ENCODE results near the gene RHOBTB3. TPM values are rescaled to one million over a fixed set of nuclear protein-coding genes. Genes with fewer than 3 reads are reported as not detected.

RHOBTB3 gene
- total and polyA plus RNA-seq, 2 donors (not counting 3 experiments of a cell fraction or from before 2014, with no cell fraction given) = 44.1 to 52.1 TPM

GRCh38 chr5:95818181-95819147 lies 87.3 kb downstream of the RHOBTB3 start:
- no peak overlapping the region for H3K4me2 ChIP-seq (ENCODE audit: insufficient read depth, low read length)
- H3K27ac ChIP-seq (ENCODE audit: insufficient read depth, low read depth, low read length) = no peak overlapping the region
- TF ChIP-seq FOS (IDR thresholded peaks at IDR 0.05; ENCODE audit: borderline replicate concordance, insufficient read depth, low read length) (no peak), MYC (IDR thresholded peaks at IDR 0.05; ENCODE audit: low read depth, low read length) (no peak), GATA2 (IDR thresholded peaks at IDR 0.05; ENCODE audit: insufficient read depth, insufficient read length, low read depth, low read length) (no peak), EZH2 (IDR thresholded peaks at IDR 0.05; ENCODE audit: borderline replicate concordance, low read depth, low read length, severe bottlenecking) (no peak), JUN (IDR thresholded peaks at IDR 0.05; ENCODE audit: borderline replicate concordance, insufficient read depth, insufficient read length, low read depth) (no peak), POLR2AphosphoS5 (IDR thresholded peaks at IDR 0.05; ENCODE audit: insufficient read depth, low read depth, low read length) (no peak), CTCF (IDR thresholded peaks at IDR 0.05; ENCODE audit: extremely low read depth in 1 of 2, insufficient read depth in 1 of 2, low read depth in 1 of 2, low read length in 2 of 2) (no peak), POLR2A (IDR thresholded peaks at IDR 0.05; ENCODE audit: low read depth, low read length) (no peak), MAX (IDR thresholded peaks at IDR 0.05; ENCODE audit: insufficient read depth, insufficient read length) (no peak)
- dilution Hi-C loops (cut with MboI; ENCODE audit: extremely low pct_ligation_motif_present, low sequenced_read_pairs) (no loop called here), intact Hi-C loops (cut with micrococcal nuclease) (no loop called here)
- DNase-seq (ENCODE audit: low read depth, low spot score) (no peak), FAIRE-seq (no peak)
- no peaks in the 10 kb centered on the region for H3K27me3 ChIP-seq (ENCODE audit: control insufficient read depth in 2 of 2, insufficient read depth in 2 of 2, low read length in 2 of 2)
- no peaks in the 10 kb centered on the region for H3K79me2 ChIP-seq (ENCODE audit: control insufficient read depth, insufficient read depth, low read length)
- CTCF ChIA-PET = interaction anchor here (1.1 kb wide), 1 partner anchor 37 kb away, joined by 3 read pairs; no protein-coding TSS in a partner anchor
- no peaks in the 10 kb centered on the region for H3K9me3 ChIP-seq (replicated peaks; ENCODE audit: control insufficient read depth, insufficient read depth, low read length)
- H3K36me3 ChIP-seq (ENCODE audit: control insufficient read depth in 2 of 2, extremely low read depth in 1 of 2, insufficient read depth in 2 of 2, low read length in 2 of 2) = no peaks in the 10 kb centered on the region
- no peaks in the 10 kb centered on the region for H3K9me1 ChIP-seq (replicated peaks; ENCODE audit: control insufficient read depth, extremely low read depth, insufficient read depth, low read length)
- no peak overlapping the region for H3K4me3 ChIP-seq (replicated peaks in 1 of 3; ENCODE audit: insufficient read depth in 1 of 3, low read depth in 1 of 3, low read length in 3 of 3)
- no peaks in the 10 kb centered on the region for H4K20me1 ChIP-seq (replicated peaks; ENCODE audit: control insufficient read depth, extremely low read depth, insufficient read depth, low read length)
- BruUV-seq (replicated peaks) = no TSS peak
- peaks cover 14% of the 10 kb centered on the region for H3K4me1 ChIP-seq (ENCODE audit: control insufficient read depth, extremely low read depth, insufficient read depth, low read length)
- no peak overlapping the region for H3K9ac ChIP-seq (replicated peaks; ENCODE audit: extremely low read depth, insufficient read depth, low read length)
- POLR2A ChIA-PET = no interaction called here
- H2AFZ ChIP-seq (ENCODE audit: low read depth, low read length) = no peak overlapping the region

Data from endothelial cell of umbilical vein (primary cell).